ENCODE results near the gene CPZ. TPM values are rescaled to one million over a fixed set of nuclear protein-coding genes. Genes with fewer than 3 reads are reported as not detected.

Gene CPZ
- total RNA-seq, 1 experiment from 2014 or later = 26.9 TPM

DNA sequence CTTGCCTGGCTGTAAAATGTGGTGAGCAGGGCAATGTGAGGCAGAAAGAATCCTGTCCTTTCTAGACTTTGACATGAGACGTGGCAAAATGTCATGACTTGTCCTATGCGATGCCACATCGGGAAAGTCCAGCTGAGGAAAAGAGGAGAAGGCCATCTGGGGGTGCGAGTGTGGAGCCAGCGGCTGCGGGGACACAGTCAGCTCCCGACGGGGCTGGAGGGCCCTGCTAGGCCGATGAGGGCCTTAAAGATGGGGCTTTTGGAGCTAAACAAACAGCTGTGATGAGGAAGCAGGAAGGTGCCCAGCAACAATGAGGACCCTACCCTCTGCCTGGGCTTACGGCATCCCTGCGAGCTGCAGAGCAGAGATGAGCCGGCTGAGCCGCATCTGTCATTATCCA is 7.7 kb downstream of the CPZ start:
- peaks cover 4% of the 10 kb centered on the region; the same call in 1 of the 2 replicates for H3K36me3 Mint-ChIP-seq
- H3K27me3 Mint-ChIP-seq (ENCODE audit: low read depth) = no peaks in the 10 kb centered on the region
- TF ChIP-seq, protein P1, sequence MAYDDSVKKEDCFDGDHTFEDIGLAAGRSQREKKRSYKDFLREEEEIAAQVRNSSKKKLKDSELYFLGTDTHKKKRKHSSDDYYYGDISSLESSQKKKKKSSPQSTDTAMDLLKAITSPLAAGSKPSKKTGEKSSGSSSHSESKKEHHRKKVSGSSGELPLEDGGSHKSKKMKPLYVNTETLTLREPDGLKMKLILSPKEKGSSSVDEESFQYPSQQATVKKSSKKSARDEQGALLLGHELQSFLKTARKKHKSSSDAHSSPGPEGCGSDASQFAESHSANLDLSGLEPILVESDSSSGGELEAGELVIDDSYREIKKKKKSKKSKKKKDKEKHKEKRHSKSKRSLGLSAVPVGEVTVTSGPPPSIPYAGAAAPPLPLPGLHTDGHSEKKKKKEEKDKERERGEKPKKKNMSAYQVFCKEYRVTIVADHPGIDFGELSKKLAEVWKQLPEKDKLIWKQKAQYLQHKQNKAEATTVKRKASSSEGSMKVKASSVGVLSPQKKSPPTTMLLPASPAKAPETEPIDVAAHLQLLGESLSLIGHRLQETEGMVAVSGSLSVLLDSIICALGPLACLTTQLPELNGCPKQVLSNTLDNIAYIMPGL (CRISPR knock-in tag; IDR thresholded peaks at IDR 0.05) = no peak
- ATAC-seq (no peak), DNase-seq (ENCODE audit: low spot score) (no peak)
- no peak overlapping the region for H3K4me3 Mint-ChIP-seq
- H3K9me3 Mint-ChIP-seq = no peaks in the 10 kb centered on the region
- ChIA-PET CTCF (interaction anchor here (1.4 kb wide), 1 partner anchor 110 kb away, joined by 4 read pairs; no protein-coding TSS in a partner anchor), POLR2A (no interaction called here)
- no peak overlapping the region for H3K27ac Mint-ChIP-seq
- H3K4me1 Mint-ChIP-seq = no peaks in the 10 kb centered on the region

DNA sequence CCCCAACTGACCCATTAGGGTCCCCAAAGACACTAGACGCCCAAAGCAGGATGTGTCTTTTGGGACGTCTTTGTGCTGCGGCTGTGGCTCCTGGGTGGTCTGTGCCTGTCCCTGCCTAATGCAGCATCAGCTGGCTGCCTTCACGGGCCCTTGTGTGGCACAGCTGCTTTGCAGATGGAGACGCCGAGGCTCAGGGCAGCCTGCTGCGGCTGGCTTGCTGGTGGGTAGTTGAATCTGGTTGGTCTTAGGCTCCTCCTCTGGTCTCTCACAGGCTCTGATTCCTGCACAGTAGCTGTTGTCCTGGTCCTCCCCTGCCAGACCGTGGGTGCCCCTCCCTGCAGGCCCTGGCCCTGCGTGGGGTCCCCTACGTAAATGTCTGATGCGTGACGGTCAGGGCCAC is 8.1 kb downstream of the CPZ start:
- Mint-ChIP-seq H3K27ac (no peak overlapping the region), H3K27me3 (ENCODE audit: low read depth) (no peaks in the 10 kb centered on the region), H3K4me1 (no peaks in the 10 kb centered on the region), H3K9me3 (no peaks in the 10 kb centered on the region), H3K36me3 (peaks cover 4% of the 10 kb centered on the region; the same call in 1 of the 2 replicates), H3K4me3 (no peak overlapping the region)
- DNase-seq (ENCODE audit: low spot score) = no peak
- ChIA-PET CTCF (interaction anchor here (1.4 kb wide), 1 partner anchor 110 kb away, joined by 4 read pairs; no protein-coding TSS in a partner anchor), POLR2A (no interaction called here)
- ATAC-seq = no peak
- TF ChIP-seq, protein P2, sequence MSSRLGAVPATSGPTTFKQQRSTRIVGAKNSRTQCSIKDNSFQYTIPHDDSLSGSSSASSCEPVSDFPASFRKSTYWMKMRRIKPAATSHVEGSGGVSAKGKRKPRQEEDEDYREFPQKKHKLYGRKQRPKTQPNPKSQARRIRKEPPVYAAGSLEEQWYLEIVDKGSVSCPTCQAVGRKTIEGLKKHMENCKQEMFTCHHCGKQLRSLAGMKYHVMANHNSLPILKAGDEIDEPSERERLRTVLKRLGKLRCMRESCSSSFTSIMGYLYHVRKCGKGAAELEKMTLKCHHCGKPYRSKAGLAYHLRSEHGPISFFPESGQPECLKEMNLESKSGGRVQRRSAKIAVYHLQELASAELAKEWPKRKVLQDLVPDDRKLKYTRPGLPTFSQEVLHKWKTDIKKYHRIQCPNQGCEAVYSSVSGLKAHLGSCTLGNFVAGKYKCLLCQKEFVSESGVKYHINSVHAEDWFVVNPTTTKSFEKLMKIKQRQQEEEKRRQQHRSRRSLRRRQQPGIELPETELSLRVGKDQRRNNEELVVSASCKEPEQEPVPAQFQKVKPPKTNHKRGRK (CRISPR knock-in tag; IDR thresholded peaks at IDR 0.05; ENCODE audit: borderline replicate concordance) = no peak
- TF ChIP-seq NFYB (CRISPR knock-in tag; conservative IDR thresholded peaks at IDR 0.05; ENCODE audit: low read depth) (no peak), MYBL2 (CRISPR knock-in tag; IDR thresholded peaks at IDR 0.05) (no peak)

DNA sequence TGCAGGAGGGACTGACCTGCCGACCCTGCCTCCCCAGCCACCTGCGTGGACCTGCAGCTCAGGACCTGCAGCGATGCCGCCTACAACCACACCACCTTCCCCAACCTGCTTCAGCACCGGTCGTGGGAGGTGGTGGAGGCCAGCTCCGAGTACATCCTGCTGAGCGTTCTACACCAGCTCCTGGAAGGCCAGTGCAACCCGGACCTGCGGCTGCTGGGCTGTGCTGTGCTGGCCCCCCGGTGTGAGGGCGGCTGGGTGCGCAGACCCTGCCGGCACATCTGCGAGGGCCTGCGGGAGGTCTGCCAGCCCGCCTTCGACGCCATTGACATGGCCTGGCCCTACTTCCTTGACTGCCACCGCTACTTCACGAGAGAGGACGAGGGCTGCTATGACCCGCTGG is 8.5 kb downstream of the CPZ start:
- POLR2A ChIA-PET = interaction anchor here (1.0 kb wide), 1 partner anchor 124 kb away, joined by 3 read pairs; no protein-coding TSS in a partner anchor
- CTCF ChIA-PET = interaction anchor here (1.4 kb wide), 1 partner anchor 110 kb away, joined by 4 read pairs; no protein-coding TSS in a partner anchor
- H3K27ac Mint-ChIP-seq = no peak overlapping the region
- TF ChIP-seq CBFB (CRISPR knock-in tag; IDR thresholded peaks at IDR 0.05; ENCODE audit: low read depth) (no peak), ZNF317 (CRISPR knock-in tag; IDR thresholded peaks at IDR 0.05; ENCODE audit: borderline replicate concordance, low read depth) (no peak)
- H3K4me1 Mint-ChIP-seq = no peaks in the 10 kb centered on the region
- DNase-seq (ENCODE audit: low spot score) = no peak
- H3K27me3 Mint-ChIP-seq (ENCODE audit: low read depth) = no peaks in the 10 kb centered on the region
- ATAC-seq = no peak
- no peak overlapping the region for H3K4me3 Mint-ChIP-seq
- H3K36me3 Mint-ChIP-seq = peaks cover 4% of the 10 kb centered on the region; the same call in 1 of the 2 replicates
- no peaks in the 10 kb centered on the region for H3K9me3 Mint-ChIP-seq

DNA sequence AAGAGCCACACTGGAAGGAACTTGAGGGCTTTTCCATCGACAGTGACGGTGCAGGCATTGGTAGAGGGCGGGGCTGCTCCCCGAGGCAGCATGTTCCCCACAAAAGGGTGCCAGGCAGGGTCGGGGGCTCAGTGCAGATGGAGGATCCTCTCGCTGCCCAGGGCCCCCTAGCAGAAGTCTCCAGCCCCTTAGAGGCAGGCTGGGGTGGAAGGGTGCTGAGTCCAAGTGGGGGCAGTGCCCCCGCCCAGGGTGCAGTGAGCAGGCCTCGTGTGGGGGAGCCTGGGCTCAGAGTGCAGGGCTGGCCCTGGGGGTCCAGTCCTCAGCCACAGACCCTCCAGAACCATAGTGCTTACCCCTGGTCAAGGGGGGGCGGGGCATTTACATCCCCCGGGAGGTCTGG is 9.0 kb downstream of the CPZ start:
- no peak overlapping the region for H3K4me3 Mint-ChIP-seq
- H3K9me3 Mint-ChIP-seq = no peaks in the 10 kb centered on the region
- DNase-seq (ENCODE audit: low spot score) = no peak
- H3K4me1 Mint-ChIP-seq = no peaks in the 10 kb centered on the region
- H3K27me3 Mint-ChIP-seq (ENCODE audit: low read depth) = no peaks in the 10 kb centered on the region
- ChIA-PET POLR2A (interaction anchor here (1.0 kb wide), 1 partner anchor 124 kb away, joined by 3 read pairs; no protein-coding TSS in a partner anchor), CTCF (interaction anchor here (1.4 kb wide), 1 partner anchor 111 kb away, joined by 4 read pairs; no protein-coding TSS in a partner anchor)
- H3K36me3 Mint-ChIP-seq = peaks cover 4% of the 10 kb centered on the region; the same call in 1 of the 2 replicates
- no peak for ATAC-seq
- H3K27ac Mint-ChIP-seq = no peak overlapping the region
- TF ChIP-seq, protein P1 (CRISPR knock-in tag; IDR thresholded peaks at IDR 0.05) = no peak
- TF ChIP-seq, protein P3, sequence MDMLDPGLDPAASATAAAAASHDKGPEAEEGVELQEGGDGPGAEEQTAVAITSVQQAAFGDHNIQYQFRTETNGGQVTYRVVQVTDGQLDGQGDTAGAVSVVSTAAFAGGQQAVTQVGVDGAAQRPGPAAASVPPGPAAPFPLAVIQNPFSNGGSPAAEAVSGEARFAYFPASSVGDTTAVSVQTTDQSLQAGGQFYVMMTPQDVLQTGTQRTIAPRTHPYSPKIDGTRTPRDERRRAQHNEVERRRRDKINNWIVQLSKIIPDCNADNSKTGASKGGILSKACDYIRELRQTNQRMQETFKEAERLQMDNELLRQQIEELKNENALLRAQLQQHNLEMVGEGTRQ (CRISPR knock-in tag; IDR thresholded peaks at IDR 0.05) = no peak
- TF ChIP-seq, protein P4, sequence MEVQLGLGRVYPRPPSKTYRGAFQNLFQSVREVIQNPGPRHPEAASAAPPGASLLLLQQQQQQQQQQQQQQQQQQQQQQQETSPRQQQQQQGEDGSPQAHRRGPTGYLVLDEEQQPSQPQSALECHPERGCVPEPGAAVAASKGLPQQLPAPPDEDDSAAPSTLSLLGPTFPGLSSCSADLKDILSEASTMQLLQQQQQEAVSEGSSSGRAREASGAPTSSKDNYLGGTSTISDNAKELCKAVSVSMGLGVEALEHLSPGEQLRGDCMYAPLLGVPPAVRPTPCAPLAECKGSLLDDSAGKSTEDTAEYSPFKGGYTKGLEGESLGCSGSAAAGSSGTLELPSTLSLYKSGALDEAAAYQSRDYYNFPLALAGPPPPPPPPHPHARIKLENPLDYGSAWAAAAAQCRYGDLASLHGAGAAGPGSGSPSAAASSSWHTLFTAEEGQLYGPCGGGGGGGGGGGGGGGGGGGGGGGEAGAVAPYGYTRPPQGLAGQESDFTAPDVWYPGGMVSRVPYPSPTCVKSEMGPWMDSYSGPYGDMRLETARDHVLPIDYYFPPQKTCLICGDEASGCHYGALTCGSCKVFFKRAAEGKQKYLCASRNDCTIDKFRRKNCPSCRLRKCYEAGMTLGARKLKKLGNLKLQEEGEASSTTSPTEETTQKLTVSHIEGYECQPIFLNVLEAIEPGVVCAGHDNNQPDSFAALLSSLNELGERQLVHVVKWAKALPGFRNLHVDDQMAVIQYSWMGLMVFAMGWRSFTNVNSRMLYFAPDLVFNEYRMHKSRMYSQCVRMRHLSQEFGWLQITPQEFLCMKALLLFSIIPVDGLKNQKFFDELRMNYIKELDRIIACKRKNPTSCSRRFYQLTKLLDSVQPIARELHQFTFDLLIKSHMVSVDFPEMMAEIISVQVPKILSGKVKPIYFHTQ (CRISPR knock-in tag; IDR thresholded peaks at IDR 0.05) = no peak
- TF ChIP-seq NR3C1 (CRISPR knock-in tag; conservative IDR thresholded peaks at IDR 0.05; ENCODE audit: low read depth) (no peak), NR1H2 (CRISPR knock-in tag; IDR thresholded peaks at IDR 0.05) (no peak), HMGA2 (CRISPR knock-in tag; IDR thresholded peaks at IDR 0.05) (no peak)
- TF ChIP-seq, protein P5, sequence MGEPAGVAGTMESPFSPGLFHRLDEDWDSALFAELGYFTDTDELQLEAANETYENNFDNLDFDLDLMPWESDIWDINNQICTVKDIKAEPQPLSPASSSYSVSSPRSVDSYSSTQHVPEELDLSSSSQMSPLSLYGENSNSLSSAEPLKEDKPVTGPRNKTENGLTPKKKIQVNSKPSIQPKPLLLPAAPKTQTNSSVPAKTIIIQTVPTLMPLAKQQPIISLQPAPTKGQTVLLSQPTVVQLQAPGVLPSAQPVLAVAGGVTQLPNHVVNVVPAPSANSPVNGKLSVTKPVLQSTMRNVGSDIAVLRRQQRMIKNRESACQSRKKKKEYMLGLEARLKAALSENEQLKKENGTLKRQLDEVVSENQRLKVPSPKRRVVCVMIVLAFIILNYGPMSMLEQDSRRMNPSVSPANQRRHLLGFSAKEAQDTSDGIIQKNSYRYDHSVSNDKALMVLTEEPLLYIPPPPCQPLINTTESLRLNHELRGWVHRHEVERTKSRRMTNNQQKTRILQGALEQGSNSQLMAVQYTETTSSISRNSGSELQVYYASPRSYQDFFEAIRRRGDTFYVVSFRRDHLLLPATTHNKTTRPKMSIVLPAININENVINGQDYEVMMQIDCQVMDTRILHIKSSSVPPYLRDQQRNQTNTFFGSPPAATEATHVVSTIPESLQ (CRISPR knock-in tag; IDR thresholded peaks at IDR 0.05) = no peak
- TF ChIP-seq, protein P6, sequence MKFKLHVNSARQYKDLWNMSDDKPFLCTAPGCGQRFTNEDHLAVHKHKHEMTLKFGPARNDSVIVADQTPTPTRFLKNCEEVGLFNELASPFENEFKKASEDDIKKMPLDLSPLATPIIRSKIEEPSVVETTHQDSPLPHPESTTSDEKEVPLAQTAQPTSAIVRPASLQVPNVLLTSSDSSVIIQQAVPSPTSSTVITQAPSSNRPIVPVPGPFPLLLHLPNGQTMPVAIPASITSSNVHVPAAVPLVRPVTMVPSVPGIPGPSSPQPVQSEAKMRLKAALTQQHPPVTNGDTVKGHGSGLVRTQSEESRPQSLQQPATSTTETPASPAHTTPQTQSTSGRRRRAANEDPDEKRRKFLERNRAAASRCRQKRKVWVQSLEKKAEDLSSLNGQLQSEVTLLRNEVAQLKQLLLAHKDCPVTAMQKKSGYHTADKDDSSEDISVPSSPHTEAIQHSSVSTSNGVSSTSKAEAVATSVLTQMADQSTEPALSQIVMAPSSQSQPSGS (CRISPR knock-in tag; IDR thresholded peaks at IDR 0.05; ENCODE audit: borderline replicate concordance, low read depth) = no peak
- TF ChIP-seq, protein P7, sequence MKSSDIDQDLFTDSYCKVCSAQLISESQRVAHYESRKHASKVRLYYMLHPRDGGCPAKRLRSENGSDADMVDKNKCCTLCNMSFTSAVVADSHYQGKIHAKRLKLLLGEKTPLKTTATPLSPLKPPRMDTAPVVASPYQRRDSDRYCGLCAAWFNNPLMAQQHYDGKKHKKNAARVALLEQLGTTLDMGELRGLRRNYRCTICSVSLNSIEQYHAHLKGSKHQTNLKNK (CRISPR knock-in tag; IDR thresholded peaks at IDR 0.05) = no peak
